GM18526 (cell line): ENCODE results near the gene USP30.

Experiments used
- POLR2A ChIP-seq: IDR thresholded peaks from 3 replicates; pipeline ENCODE4 v1.6.1; 2011; ENCODE audit not compliant: insufficient read length; ENCODE audit errors: extremely low read depth

Gene USP30

DNA sequence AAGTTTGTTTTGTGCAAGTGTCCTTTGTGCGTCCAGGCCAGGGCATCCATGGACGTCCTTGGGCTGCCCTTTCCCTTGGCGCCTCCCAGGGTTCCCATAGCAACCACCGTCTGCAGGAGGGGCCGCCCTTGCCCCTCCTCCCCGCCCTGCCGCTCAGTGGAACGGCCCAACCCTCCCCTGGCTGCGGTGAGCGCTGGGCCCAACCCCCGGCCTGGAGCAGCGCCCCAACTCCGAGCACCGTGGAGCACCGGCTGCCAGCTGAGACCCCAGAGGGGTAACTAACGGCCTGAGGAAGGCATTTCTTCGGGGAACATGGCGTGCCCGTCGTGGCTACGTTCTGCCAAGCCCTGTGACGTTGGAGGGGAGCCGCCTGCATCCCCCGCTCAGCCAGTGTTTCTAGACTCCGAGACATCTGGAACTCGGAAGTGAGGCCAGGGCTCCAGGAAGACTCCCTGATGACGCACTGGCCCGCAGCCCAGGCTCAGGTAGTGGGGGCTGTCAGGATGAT, 58.7 kb downstream of the USP30 start:
- peak; percentile 23 for TF ChIP-seq POLR2A

GRCh38 chr12:109112720-109113465, 60.5 kb downstream of the USP30 start:
- no peak for TF ChIP-seq POLR2A

DNA sequence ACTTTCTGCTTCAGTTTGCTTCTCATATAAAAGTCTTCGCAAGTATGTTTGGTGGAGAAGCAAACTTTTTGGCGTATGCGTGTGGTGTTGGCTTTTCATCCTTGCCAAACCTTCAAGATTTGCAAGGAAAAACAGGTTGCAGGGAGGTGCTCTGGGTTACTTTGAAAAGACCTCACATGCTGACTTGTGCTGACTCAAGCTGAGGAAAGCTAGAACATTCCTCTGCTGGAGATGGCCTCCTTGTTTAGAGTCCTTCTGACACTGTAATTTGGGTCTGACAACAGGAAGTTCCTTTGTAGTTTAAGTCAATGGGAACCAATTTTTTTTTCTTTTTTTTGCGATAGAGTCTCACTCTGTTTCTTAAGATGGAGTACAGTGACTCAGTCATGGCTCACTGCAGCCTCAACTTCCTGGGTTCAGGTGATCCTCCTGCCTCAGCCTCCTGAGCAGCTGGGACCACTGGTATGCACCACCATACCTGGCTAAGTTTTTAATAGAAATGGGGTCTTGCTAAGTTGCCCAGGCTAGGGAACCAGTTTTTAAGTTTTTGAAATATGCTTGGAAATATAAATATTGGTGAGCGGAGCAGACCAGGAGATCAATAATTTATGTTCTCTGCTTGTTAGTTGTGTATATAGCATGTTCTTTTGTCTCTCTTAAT, 61.4 kb downstream of the USP30 start:
- no peak for TF ChIP-seq POLR2A

DNA sequence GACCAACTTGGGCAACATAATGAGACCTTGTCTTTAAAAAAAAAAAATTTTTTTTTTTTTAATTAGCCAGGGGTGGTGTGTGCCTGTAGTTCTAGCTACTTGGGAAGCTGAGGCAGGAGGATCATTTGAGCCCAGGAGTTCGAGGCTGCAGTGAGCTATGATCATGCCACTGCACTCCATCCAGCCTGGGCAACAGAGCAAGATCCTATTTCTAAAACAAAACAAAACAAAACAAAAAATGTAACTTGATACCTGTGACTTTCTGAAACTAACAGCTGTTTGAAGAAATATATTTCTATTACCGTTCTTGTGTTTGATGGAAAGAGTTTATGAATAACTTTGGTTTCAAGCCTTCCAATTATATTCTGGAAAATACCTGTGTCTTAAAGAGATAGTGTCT, 62.3 kb downstream of the USP30 start:
- no peak for TF ChIP-seq POLR2A

DNA sequence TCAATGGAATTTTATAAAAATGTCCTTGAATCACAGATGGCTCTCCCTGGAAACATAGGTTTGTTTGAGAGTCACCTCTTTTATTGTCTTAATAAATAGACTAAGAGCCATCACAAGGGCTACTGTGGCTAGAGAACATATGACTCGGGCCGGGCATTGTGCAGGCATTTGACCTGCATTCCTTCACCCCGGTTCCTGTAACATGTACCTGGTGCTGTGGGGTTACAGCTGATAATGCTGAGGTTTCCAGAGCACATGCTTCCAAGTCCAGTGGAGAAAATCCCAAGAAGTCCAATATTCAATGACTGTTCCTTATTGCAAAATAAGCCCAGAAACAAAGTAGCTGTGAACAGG, 63.0 kb downstream of the USP30 start:
- no peak for TF ChIP-seq POLR2A

- no peak for TF ChIP-seq POLR2A
Measured at GRCh38 chr12:109115758-109116610, 63.6 kb downstream of the USP30 start, which contains the start of gene ACACB. ACACB (plus strand) TSS chr12:109116587; CDS start chr12:109139406, 22,819 bp downstream.

DNA sequence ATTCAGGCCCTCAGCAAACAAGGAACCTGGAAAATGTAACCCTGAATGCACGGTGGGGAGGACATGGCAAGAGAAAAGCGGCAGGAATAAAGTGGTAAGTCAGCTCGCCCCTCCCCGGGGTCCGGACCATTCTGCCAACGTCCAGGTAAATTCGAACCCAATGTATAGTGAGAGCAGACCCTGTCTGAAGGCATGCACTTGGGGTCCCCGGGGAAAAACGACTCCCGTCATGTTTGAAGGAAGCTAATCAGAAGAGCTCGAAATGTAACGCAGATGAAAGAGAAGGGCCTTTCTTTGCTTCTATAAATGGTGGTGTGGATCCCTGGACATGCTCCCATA, 64.2 kb downstream of the USP30 start:
- TF ChIP-seq POLR2A, result no peak

- TF ChIP-seq POLR2A, result no peak
Measured at GRCh38 chr12:109120095-109120494, 67.7 kb downstream of the USP30 start.

- no peak for TF ChIP-seq POLR2A
Measured at GRCh38 chr12:109120557-109120956, 68.2 kb downstream of the USP30 start.

- no peak for TF ChIP-seq POLR2A
Measured at GRCh38 chr12:109121346-109121880, 69.0 kb downstream of the USP30 start.

GRCh38 chr12:109124878-109125648, 72.7 kb downstream of the USP30 start:
- no peak for TF ChIP-seq POLR2A

DNA sequence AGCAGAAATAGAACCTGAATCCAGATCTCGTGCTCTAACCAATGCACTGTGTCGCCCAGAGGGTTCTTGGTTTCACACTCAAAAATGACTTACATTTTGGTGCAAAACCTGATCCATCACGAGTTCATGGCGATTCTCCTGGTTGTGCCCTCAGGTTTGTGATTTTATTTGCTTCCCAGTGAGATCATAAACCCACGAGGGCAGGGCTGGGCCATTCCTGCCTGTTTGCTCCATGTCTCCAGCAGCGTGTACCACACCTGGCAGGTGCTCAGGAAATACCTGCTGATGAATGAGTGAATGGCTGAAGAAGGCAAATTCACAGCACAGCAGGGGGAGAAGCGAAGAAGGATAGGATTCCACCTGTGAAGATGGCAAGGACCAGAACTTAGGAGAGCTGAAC, 73.4 kb downstream of the USP30 start:
- TF ChIP-seq POLR2A, result no peak

DNA sequence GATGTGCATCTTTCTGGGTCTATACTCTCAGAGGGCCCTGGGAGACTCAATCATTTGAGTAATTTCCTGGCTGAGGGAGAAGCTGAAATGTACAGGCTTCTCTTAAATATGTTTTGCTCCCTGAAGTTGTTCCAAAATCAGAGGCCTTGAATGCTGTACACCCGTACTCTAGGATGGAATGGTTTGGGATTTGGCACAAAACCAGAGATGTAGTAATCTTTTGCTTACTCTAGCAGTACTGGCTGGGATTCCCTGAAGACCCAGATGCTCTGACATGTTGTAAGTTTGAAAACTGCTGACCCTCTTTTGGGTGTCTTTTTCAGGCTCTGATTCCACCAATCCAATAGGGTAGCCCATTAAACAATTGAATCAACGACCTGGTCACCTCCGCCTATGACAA, 74.4 kb downstream of the USP30 start:
- no peak for TF ChIP-seq POLR2A

- no peak for TF ChIP-seq POLR2A
Measured at GRCh38 chr12:109127533-109128242, 75.3 kb downstream of the USP30 start.
